ENCODE data around the gene UPB1. TPM values are rescaled to one million over a fixed set of nuclear protein-coding genes. Genes with fewer than 3 reads are reported as not detected.

The UPB1 gene
- total RNA-seq, 2 experiments from 2014 or later = 0.40 to 0.67 TPM

DNA sequence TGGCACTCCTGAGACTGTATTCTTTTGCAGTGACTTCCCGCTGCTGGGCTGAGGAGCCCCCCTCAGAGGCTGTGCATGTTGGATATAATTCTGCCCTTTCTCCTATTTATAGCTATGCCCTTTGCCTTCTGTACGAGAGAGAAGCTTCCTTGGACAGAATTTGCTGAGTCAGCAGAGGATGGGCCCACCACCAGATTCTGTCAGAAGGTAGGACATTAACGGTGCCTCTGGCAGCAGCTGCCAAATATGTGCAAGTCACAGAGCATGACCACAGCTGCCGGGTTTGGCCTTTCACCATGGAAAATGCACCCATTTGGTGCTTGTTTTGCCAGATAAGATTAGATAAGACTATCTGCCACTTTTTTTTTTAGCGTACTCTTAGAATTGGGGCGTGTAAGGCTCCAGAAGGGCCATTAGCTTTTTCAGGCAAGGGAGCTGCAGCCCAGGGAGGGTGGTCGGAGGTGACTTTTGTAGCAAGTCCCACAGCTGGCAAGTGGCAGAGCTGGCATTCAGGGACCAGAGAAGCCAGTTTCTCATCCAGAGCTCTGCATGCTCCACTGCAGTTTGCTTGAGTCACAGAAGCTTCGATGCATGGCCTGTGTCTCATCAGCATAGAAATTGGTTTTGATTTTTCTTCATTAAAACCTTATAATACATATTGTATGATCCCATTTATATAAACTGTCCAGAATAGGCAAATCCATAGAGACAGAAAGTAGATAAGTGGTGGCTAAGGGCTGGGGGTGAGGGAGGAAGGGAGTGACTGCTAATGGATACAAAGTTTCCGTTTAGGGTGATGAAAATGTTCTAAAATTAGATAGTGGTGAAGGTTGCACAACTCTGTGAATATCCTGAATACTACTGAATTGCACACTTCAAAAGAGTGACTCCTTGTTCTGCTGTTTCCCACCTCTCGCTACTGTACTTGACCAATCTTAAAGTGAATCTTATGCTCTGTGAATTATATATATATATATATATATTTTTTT lies 15.8 kb downstream of the UPB1 start:
- Mint-ChIP-seq H3K4me3 (no peak overlapping the region), H3K4me1 (peaks cover 19% of the 10 kb centered on the region), H3K27ac (no peak overlapping the region), H3K9me3 (no peaks in the 10 kb centered on the region), H3K27me3 (peaks cover 12% of the 10 kb centered on the region), H3K36me3 (ENCODE audit: low read depth) (no peaks in the 10 kb centered on the region)
- ChIA-PET POLR2A (no interaction called here), CTCF (interaction anchor here (1.0 kb wide), 1 partner anchor 11 kb away, joined by 3 read pairs; no protein-coding TSS in a partner anchor)
- DNase-seq = no peak

DNA sequence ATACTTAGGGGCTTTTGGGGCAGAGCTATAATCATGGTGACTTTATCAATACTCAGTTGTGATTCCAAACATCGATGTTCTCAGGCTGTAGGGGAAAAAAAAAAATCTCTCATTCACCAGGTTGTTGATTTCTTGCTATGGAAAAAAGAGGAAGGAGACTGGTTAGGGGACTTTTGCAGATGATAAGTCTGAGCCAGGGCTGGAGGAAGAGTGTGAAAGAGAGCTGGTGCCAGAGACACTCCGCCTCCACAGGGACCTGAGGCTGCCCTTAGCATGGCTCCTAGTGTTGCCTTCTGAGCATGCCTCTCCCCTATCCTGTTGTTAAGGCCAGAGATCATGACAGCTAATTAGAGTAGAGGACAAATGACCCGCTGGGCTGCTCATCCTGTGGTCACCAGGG lies 16.9 kb downstream of the UPB1 start:
- ChIA-PET POLR2A (no interaction called here), CTCF (interaction anchor here (0.7 kb wide), 1 partner anchor 84 kb away, joined by 4 read pairs; no protein-coding TSS in a partner anchor)
- H3K4me1 Mint-ChIP-seq = peaks cover 15% of the 10 kb centered on the region
- no peaks in the 10 kb centered on the region for H3K36me3 Mint-ChIP-seq (ENCODE audit: low read depth)
- peaks cover 12% of the 10 kb centered on the region for H3K27me3 Mint-ChIP-seq
- H3K27ac Mint-ChIP-seq = no peak overlapping the region
- H3K9me3 Mint-ChIP-seq = no peaks in the 10 kb centered on the region
- H3K4me3 Mint-ChIP-seq = no peak overlapping the region
- DNase-seq = no peak

DNA sequence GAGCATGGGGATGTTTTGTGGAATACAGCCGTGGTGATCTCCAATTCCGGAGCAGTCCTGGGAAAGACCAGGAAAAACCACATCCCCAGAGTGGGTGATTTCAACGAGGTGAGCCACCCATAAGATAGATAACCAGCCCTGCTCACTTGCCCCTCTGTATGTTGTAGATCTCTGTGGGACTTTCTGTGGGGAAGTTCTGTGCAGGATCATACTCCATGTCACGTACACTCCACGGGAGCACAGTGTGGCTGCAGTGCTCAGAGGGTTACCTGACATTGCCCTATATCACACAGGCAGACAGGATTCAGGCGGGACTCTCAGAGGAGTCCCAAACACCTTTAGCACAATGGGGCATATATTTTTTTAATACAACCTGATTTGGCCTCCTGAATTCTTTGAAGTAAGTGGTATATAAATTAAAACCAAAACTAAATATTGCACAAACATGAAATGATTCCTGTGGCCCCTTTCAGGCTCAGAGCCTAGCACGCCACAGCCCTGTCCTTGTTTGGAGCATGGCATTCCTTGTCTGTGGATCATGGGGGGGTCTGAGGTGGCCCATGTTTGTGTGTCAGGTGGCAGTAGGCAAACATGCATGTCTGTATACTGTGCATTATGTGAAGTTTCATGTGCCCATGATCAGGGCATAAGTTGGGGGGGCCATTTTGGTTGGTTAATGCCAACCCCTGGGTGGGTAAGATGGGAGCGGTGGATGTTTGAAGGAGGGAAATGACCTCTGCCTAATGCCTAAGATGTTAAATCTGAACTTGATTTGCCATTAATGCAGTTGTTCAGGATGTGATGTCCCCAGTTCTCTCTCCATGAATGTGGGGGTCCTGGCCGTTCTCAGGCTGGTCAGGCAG lies 18.5 kb downstream of the UPB1 start:
- Mint-ChIP-seq H3K4me1 (peaks cover 17% of the 10 kb centered on the region), H3K27me3 (peaks cover 18% of the 10 kb centered on the region), H3K9me3 (no peaks in the 10 kb centered on the region), H3K27ac (no peak overlapping the region), H3K4me3 (no peak overlapping the region), H3K36me3 (ENCODE audit: low read depth) (no peaks in the 10 kb centered on the region)
- ChIA-PET CTCF (no interaction called here), POLR2A (no interaction called here)
- DNase-seq = no peak

DNA sequence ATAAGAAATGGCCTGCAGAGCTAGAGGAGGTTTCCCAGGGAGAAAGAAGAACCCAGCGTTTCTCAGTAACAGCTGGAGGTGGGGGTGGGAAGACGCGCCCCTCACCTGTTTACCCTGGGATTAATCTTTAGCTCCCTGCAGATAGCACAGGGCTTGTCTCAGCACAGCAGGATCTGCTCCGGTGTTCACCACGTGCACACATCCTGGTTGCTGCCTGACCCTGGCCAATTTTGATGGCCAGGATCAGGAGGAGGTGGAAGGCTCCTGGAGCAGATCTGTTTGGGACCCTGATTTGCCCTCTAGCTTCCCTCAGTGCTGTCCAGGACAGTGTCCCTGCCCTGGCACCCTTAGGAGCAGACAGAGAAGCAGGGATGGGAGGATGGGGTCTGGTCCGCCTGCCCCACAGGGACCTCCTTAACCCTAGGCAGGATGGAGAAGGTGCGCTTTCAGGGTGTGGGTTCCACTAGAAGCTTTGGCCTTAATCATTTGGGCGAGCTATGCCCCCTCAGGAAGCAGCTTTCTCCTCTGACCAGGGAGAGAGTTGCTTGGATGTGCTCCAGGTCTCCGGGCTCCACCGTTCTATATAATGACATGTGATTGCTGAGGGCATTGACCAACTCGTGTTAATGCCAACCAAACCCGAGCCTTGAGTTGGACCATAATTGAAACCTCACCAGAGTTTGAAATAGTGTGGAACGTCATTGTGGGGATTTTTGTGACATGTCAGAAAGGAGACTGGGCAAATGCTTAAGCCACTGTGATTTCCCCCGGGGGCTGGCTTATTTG lies 19.3 kb downstream of the UPB1 start:
- no peak for DNase-seq
- H3K4me1 Mint-ChIP-seq = peaks cover 23% of the 10 kb centered on the region
- H3K27ac Mint-ChIP-seq = no peak overlapping the region
- POLR2A ChIA-PET = no interaction called here
- peaks cover 14% of the 10 kb centered on the region for H3K27me3 Mint-ChIP-seq
- no peaks in the 10 kb centered on the region for H3K36me3 Mint-ChIP-seq (ENCODE audit: low read depth)
- H3K9me3 Mint-ChIP-seq = no peaks in the 10 kb centered on the region
- CTCF ChIA-PET = no interaction called here
- no peak overlapping the region for H3K4me3 Mint-ChIP-seq

DNA sequence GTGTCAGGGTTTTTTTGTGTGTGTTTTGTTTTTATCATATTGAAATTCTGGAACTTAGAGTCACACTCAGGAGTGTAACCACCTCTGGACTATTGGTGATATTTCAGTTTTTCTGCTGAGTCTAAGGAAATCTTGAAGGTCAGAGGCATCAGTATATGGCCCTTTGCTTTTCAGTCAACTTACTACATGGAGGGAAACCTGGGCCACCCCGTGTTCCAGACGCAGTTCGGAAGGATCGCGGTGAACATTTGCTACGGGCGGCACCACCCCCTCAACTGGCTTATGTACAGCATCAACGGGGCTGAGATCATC lies 19.9 kb downstream of the UPB1 start:
- peaks cover 23% of the 10 kb centered on the region for H3K4me1 Mint-ChIP-seq
- no peak overlapping the region for H3K4me3 Mint-ChIP-seq
- CTCF ChIA-PET = no interaction called here
- DNase-seq = no peak
- H3K27me3 Mint-ChIP-seq = peaks cover 8% of the 10 kb centered on the region
- H3K27ac Mint-ChIP-seq = no peak overlapping the region
- no peaks in the 10 kb centered on the region for H3K9me3 Mint-ChIP-seq
- POLR2A ChIA-PET = no interaction called here
- H3K36me3 Mint-ChIP-seq (ENCODE audit: low read depth) = no peaks in the 10 kb centered on the region

DNA sequence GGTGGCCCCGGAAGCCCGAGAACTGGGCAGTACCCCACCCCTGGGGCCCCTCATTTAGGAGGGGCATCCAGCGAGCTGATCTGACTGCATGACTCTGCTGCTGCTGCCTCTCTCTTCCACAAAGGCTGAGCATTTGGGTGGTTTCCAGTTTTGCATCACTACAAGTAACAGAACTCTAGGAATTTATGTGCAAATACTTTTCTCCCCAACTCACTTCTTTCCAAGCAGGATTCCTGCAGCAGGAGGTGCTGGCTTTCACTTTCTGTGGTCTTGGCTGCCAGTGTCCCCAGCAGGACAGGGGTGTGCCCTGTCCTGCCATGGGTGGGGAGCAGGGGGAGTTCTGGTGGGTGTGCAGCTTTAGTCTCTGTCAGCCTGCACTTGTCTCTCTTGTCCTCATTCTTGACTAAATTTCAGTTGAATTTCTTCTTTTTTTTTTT lies 21.2 kb downstream of the UPB1 start:
- H3K4me1 Mint-ChIP-seq = peaks cover 14% of the 10 kb centered on the region
- no peaks in the 10 kb centered on the region for H3K9me3 Mint-ChIP-seq
- CTCF ChIA-PET = interaction anchor here (0.6 to 0.8 kb wide), 2 partner anchors 20 to 81 kb away, joined by 4 read pairs; no protein-coding TSS in a partner anchor
- POLR2A ChIA-PET = no interaction called here
- H3K36me3 Mint-ChIP-seq (ENCODE audit: low read depth) = no peaks in the 10 kb centered on the region
- H3K27me3 Mint-ChIP-seq = peaks cover 8% of the 10 kb centered on the region
- no peak overlapping the region for H3K27ac Mint-ChIP-seq
- no peak for DNase-seq
- H3K4me3 Mint-ChIP-seq = no peak overlapping the region

DNA sequence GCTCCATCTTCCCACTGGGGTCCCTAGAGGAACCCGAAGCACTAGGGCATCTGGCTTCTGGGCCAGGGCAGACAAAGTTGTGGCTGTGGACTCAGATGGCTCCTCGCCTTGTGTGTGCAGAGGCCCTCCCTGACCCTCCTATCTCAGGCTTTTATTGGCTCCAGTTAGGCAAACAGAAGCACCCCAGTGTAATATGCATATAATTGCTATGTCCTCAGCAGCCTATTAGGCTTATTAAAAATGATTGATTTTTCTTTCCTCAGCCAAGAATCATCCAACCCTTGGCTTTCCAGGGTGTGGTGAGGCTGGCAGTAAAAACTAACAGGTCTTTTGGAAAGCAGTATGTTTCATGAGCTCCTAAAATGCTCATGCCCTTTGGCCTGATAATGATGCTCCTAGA lies 22.3 kb downstream of the UPB1 start:
- peaks cover 14% of the 10 kb centered on the region for H3K4me1 Mint-ChIP-seq
- peaks cover 8% of the 10 kb centered on the region for H3K27me3 Mint-ChIP-seq
- H3K27ac Mint-ChIP-seq = no peak overlapping the region
- no peaks in the 10 kb centered on the region for H3K9me3 Mint-ChIP-seq
- no peak overlapping the region for H3K4me3 Mint-ChIP-seq
- CTCF ChIA-PET = interaction anchor here (0.7 kb wide), 2 partner anchors 20 to 31 kb away, joined by 3 read pairs; no protein-coding TSS in a partner anchor
- DNase-seq = no peak
- POLR2A ChIA-PET = no interaction called here
- H3K36me3 Mint-ChIP-seq (ENCODE audit: low read depth) = no peaks in the 10 kb centered on the region

DNA sequence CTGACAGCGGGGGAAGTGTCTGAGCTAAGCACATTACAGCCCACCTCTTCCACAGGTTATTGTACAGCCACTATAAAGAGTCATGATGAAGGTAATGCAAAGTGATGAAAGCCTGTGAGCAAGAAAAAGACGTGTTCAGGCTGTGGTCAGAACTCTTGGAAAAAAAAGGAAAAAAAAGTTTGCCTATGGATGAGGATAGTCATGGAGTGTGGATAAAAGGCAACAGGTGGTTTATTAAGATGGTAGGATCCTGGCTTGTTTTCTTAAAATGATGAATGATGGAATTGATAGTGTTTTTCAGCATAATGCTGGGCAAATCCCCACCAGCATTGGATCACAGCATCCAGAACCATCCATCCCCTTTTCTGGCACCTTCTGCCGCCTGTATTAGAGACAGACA lies 23.1 kb downstream of the UPB1 start:
- Mint-ChIP-seq H3K27me3 (peaks cover 6% of the 10 kb centered on the region), H3K27ac (no peak overlapping the region), H3K4me1 (peaks cover 14% of the 10 kb centered on the region), H3K36me3 (ENCODE audit: low read depth) (no peaks in the 10 kb centered on the region), H3K4me3 (no peak overlapping the region), H3K9me3 (no peaks in the 10 kb centered on the region)
- no peak for DNase-seq
- CTCF ChIA-PET = interaction anchor here (0.7 kb wide), 2 partner anchors 21 to 32 kb away, joined by 3 read pairs; no protein-coding TSS in a partner anchor
- POLR2A ChIA-PET = no interaction called here

DNA sequence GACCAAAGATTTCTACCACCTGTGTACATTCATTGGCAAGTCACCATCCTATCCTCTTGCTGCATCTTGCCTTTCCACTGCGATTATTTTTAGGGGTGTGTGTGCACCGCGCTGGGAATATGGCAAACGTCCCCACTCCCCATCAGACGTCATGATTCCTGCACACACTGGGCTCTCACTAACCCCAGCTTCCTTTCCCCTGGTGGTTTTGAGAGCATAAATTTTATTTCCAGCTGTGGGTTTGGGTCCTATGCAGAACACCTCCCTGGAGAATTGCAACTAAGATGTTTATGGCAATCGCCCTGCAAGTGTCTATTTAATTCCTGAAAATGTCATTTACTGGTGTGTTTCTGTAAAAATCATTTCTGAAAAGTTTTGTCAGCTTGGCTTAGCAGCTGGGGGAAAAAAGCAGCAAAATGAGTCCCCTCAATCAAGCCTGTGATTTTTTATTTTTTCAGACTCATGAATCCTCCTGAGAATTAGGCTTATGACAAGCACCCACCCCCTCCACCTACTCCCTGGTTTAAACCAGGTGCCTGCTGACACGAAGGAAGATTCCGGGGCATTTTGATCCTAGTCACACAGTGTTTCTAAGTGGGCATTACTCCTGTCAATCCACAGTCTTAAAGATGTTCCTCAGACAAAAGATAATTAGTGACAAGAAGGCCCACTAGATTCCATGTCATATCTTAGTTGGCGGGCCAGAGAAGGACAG lies 23.8 kb downstream of the UPB1 start:
- ChIA-PET CTCF (no interaction called here), POLR2A (no interaction called here)

DNA sequence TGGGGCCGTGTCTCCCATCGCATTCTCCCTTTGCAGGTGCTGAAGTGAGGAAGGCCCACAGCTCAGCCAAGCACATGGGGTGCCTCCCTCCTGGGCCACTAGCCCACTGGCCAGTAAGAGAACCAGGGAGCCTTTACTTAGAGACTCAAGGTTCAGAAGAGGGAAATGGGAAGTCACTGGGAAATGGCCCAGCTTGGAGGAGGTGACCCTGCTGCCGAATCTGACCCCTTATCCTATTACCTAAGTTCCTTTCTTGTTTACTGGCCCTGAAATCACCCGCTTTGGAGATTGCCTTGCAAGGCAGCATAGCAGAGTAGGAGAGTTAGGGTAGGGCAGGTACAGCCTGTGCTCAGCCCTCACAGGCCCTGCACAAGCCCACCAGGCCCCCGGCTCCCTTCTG lies 24.4 kb downstream of the UPB1 start:
- no peak for DNase-seq
- ChIA-PET CTCF (no interaction called here), POLR2A (no interaction called here)
- Mint-ChIP-seq H3K36me3 (ENCODE audit: low read depth) (no peaks in the 10 kb centered on the region), H3K9me3 (no peaks in the 10 kb centered on the region), H3K27ac (no peak overlapping the region), H3K4me1 (peaks cover 14% of the 10 kb centered on the region), H3K4me3 (no peak overlapping the region), H3K27me3 (peaks cover 6% of the 10 kb centered on the region)

More for the DNA sequence above, 23.8 kb downstream of the UPB1 start:
- Mint-ChIP-seq H3K36me3 (ENCODE audit: low read depth) (no peaks in the 10 kb centered on the region), H3K4me3 (no peak overlapping the region), H3K9me3 (no peaks in the 10 kb centered on the region), H3K27me3 (peaks cover 6% of the 10 kb centered on the region), H3K27ac (no peak overlapping the region), H3K4me1 (peaks cover 14% of the 10 kb centered on the region)
- DNase-seq = no peak

DNA sequence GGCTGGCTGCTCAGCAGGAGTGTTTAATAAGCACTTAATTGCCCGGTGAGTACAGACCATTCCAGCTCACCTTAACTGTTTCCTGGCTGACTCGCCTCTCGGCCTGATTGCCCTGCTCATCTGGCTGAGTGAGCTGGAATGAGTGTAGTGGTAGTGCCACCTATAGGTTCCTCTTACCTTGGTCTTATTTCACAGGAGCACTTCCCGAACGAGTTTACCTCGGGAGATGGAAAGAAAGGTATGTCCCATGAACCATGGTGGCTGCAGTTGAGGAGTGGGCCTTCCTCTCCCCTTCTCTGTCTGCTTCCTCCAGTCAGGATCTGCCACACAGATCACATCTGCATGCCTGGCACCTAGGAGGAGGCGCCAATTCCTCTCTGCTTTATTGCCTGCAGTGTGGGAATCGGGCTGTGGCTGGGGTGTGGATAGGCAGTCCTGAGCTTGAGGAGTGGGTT lies 26.7 kb downstream of the UPB1 start:
- H3K27me3 Mint-ChIP-seq = peaks cover 6% of the 10 kb centered on the region
- H3K9me3 Mint-ChIP-seq = no peaks in the 10 kb centered on the region
- ChIA-PET CTCF (interaction anchor here (0.6 to 1.6 kb wide), 10 partner anchors 16 to 333 kb away, joined by 3 to 7 read pairs (median 3); partner anchors contain the start of gene ADORA2A), POLR2A (interaction anchor here (0.6 kb wide), 1 partner anchor 33 kb away, joined by 4 read pairs; no protein-coding TSS in a partner anchor)
- peak; percentile 63 for DNase-seq
- no peaks in the 10 kb centered on the region for H3K36me3 Mint-ChIP-seq (ENCODE audit: low read depth)
- no peak overlapping the region for H3K4me3 Mint-ChIP-seq
- peaks cover 22% of the 10 kb centered on the region for H3K4me1 Mint-ChIP-seq
- H3K27ac Mint-ChIP-seq = no peak overlapping the region

DNA sequence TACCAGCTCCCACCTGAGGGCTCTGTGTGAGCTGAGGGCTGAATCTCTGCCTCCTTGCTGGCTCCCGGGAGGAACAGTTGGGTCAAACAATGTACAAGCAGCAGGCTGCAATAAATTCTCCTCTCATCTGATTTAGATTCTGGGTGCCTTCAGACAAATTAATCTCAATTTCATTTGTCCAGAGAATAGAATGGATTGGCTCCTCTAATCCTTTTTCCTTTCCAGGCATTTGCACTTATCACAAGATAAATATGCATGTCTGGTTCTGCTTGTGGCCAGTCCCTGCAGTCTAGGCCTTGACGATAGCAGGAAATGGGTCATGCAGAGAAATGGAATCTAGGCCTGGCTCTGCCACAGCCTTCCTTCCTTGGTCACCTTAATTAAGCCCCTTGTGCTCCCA lies 28.7 kb downstream of the UPB1 start:
- Mint-ChIP-seq H3K27ac (no peak overlapping the region), H3K9me3 (no peaks in the 10 kb centered on the region), H3K27me3 (no peaks in the 10 kb centered on the region), H3K4me3 (no peak overlapping the region), H3K36me3 (ENCODE audit: low read depth) (no peaks in the 10 kb centered on the region), H3K4me1 (peaks cover 16% of the 10 kb centered on the region)
- ChIA-PET CTCF (interaction anchor here (1.0 kb wide), 1 partner anchor 100 kb away, joined by 4 read pairs; no protein-coding TSS in a partner anchor), POLR2A (no interaction called here)
- DNase-seq = no peak

Data from activated CD4-positive, alpha-beta T cell treated with anti-CD3 and anti-CD28 coated beads, Interleukin-2, amount 10 ng/mL, durations not matched to agents 7 days and 5 days (primary cell).